Measurements from ENCODE around the gene HECW1. TPM values are rescaled to one million over a fixed set of nuclear protein-coding genes. Genes with fewer than 3 reads are reported as not detected.

HECW1 gene
- total RNA-seq, 1 donor from 2014 or later: not detected

- ChIA-PET POLR2A (no interaction called here), CTCF (no interaction called here)
- intact Hi-C loops (cut with micrococcal nuclease): no loop called here
- H3K36me3 Mint-ChIP-seq (ENCODE audit: low read depth): no peaks in the 10 kb centered on the region
- ATAC-seq (ENCODE audit: low read depth) (no peak), DNase-seq (no peak)
- no peak overlapping the region for H3K4me3 Mint-ChIP-seq
- TF ChIP-seq, protein P1, sequence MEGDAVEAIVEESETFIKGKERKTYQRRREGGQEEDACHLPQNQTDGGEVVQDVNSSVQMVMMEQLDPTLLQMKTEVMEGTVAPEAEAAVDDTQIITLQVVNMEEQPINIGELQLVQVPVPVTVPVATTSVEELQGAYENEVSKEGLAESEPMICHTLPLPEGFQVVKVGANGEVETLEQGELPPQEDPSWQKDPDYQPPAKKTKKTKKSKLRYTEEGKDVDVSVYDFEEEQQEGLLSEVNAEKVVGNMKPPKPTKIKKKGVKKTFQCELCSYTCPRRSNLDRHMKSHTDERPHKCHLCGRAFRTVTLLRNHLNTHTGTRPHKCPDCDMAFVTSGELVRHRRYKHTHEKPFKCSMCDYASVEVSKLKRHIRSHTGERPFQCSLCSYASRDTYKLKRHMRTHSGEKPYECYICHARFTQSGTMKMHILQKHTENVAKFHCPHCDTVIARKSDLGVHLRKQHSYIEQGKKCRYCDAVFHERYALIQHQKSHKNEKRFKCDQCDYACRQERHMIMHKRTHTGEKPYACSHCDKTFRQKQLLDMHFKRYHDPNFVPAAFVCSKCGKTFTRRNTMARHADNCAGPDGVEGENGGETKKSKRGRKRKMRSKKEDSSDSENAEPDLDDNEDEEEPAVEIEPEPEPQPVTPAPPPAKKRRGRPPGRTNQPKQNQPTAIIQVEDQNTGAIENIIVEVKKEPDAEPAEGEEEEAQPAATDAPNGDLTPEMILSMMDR (IDR thresholded peaks at IDR 0.05): no peak
- H3K9me3 Mint-ChIP-seq: no peaks in the 10 kb centered on the region
- no peak overlapping the region for H3K27ac Mint-ChIP-seq
- no peaks in the 10 kb centered on the region for H3K4me1 Mint-ChIP-seq
- H3K27me3 Mint-ChIP-seq: peaks cover 16% of the 10 kb centered on the region
Observed at GRCh38 chr7:43506460-43506859, 394.0 kb downstream of the HECW1 start.

- CTCF ChIA-PET: no interaction called here
- Mint-ChIP-seq H3K4me1 (no peaks in the 10 kb centered on the region), H3K4me3 (no peak overlapping the region), H3K36me3 (ENCODE audit: low read depth) (no peaks in the 10 kb centered on the region), H3K9me3 (no peaks in the 10 kb centered on the region), H3K27me3 (peaks cover 18% of the 10 kb centered on the region), H3K27ac (no peak overlapping the region)
- intact Hi-C loops (cut with micrococcal nuclease): no loop called here
- DNase-seq (no peak), ATAC-seq (ENCODE audit: low read depth) (no peak)
- POLR2A ChIA-PET: no interaction called here
- TF ChIP-seq, protein P1 (IDR thresholded peaks at IDR 0.05): no peak
Observed at GRCh38 chr7:43508461-43508860, 396.0 kb downstream of the HECW1 start.

DNA sequence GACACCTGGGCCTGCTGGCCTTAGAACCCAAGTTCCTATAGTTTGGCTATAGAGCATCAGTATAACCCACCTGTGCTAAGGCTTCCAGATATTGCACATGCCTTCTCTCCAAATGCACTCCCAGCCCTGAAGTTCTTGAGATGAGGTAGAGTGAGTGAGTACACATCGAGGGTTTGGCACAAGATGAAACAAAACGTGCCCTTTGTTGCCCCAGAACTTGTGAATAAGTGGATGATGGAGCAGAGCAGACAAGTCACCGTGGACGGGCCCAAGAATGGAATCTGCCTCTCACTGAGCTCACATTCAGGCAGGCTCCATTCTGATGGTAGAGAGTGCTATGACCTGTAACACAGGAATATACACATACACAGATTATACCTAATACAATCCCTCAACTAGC is 397.5 kb downstream of the HECW1 start:
- no peak for DNase-seq
- H3K4me1 Mint-ChIP-seq: no peaks in the 10 kb centered on the region
- ChIA-PET CTCF (no interaction called here), POLR2A (no interaction called here)
- TF ChIP-seq, protein P1 (IDR thresholded peaks at IDR 0.05): no peak
- peaks cover 25% of the 10 kb centered on the region for H3K27me3 Mint-ChIP-seq
- H3K36me3 Mint-ChIP-seq (ENCODE audit: low read depth): no peaks in the 10 kb centered on the region
- intact Hi-C loops (cut with micrococcal nuclease): no loop called here
- H3K27ac Mint-ChIP-seq: no peak overlapping the region
- ATAC-seq (ENCODE audit: low read depth): no peak
- no peak overlapping the region for H3K4me3 Mint-ChIP-seq
- H3K9me3 Mint-ChIP-seq: no peaks in the 10 kb centered on the region

DNA sequence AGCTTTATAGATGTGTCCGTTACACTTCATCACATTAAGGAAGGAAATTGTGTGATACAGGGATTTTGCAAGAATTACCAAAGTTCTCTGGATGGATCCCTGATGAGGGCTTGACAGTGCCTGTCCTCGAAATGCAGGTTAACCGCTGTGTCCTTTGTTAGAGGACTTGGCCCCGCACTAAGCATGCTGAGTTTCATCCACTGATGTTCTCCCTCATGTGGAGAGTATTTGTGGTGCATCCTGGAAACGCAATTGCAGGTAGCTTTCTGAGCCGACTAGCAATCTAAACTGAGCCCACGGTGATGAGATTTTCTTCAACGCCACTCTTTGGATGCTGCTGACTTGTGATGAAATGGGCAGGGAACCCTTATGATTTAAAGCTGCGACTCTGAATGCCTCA is 398.6 kb downstream of the HECW1 start:
- POLR2A ChIA-PET: no interaction called here
- H3K36me3 Mint-ChIP-seq (ENCODE audit: low read depth): no peaks in the 10 kb centered on the region
- H3K27ac Mint-ChIP-seq: no peak overlapping the region

DNA sequence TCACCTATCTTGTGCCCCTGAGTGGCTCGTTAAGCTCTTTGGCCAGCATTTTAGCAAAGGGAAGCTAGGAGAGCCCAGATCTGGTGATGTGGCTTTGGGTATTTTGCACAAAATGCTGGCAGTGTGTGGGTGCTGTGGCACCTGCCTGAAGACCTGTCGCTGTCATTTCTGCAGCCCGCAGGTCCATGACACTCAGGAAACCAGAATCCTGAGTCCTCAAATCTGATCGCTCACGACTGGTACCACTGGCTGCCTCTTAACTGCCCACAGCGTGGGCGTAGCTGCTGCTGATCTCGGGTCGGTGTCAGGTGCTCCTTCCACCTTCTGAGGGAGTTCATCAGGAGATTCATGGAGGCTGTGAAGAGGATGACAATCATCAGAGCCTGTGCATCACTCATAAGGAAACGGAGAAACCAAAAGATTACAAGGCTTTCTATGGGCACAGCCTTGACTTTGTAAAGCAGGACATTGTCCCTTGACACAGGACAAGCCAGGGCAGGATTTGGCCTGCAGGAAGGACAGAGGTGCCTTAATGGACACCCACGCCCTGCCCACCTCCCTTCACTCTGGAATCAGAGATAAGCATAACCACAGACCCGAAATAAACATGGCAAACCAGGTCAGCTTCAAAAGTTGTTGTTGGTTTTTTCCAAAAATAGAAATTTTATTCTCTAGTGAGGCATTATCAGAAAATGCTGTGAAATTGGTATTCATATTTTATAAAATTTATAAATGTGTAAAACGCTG is 399.5 kb downstream of the HECW1 start:
- intact Hi-C loops (cut with micrococcal nuclease): no loop called here
- CTCF ChIA-PET: no interaction called here
- DNase-seq (no peak), ATAC-seq (ENCODE audit: low read depth) (no peak)
- Mint-ChIP-seq H3K27ac (no peak overlapping the region), H3K4me3 (no peak overlapping the region), H3K4me1 (no peaks in the 10 kb centered on the region), H3K36me3 (ENCODE audit: low read depth) (no peaks in the 10 kb centered on the region), H3K27me3 (peaks cover 29% of the 10 kb centered on the region), H3K9me3 (no peaks in the 10 kb centered on the region)
- TF ChIP-seq, protein P1 (IDR thresholded peaks at IDR 0.05): no peak
- POLR2A ChIA-PET: no interaction called here

More for the DNA sequence above, 398.6 kb downstream of the HECW1 start:
- no peaks in the 10 kb centered on the region for H3K9me3 Mint-ChIP-seq
- DNase-seq (no peak), ATAC-seq (ENCODE audit: low read depth) (no peak)
- CTCF ChIA-PET: no interaction called here
- no peak overlapping the region for H3K4me3 Mint-ChIP-seq
- peaks cover 29% of the 10 kb centered on the region for H3K27me3 Mint-ChIP-seq
- no peaks in the 10 kb centered on the region for H3K4me1 Mint-ChIP-seq
- TF ChIP-seq, protein P1 (IDR thresholded peaks at IDR 0.05): no peak
- intact Hi-C loops (cut with micrococcal nuclease): no loop called here
